Measurements from ENCODE around the gene CACNG4. TPM values are rescaled to one million over a fixed set of nuclear protein-coding genes. Genes with fewer than 3 reads are reported as not detected.

CACNG4 gene
- total and polyA plus RNA-seq, 9 of the 15 experiments (the other 6 are each of a cell fraction or from before 2014, with no cell fraction given): 0.07 TPM; not detected in 8

DNA sequence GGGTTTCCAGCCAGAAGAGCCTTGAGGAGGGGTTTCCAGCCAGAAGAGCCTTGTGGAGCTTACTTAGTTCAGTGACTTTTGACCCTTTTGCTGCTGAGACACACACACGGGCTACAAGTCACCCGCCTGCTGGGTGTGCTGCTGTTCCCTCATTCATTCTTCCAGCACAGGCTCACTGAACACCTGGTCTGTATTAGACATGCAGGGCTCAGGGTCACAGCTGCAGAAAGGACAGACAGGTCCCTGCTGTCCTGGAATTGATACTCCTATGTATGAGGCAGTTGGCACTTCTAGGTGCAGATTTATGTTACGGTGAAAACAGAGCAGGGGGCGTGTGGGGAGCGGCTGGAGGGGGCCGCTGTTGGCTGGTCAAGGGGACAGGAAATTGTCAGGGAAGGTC lies 6.8 kb downstream of the CACNG4 start:
- H3K27me3 ChIP-seq (ENCODE audit: control insufficient read depth in 2 of 2, insufficient read depth in 2 of 2, low read length in 2 of 2): peaks cover 17 to 59% of the 10 kb centered on the region in 2 experiments
- in situ Hi-C loops (cut with MboI) (no loop called here), intact Hi-C loops (cut with micrococcal nuclease) (no loop called here)
- no peak overlapping the region for H3K9ac ChIP-seq (ENCODE audit: insufficient read depth in 1 of 2, low read depth in 2 of 2, low read length in 2 of 2)
- H3K79me2 ChIP-seq (ENCODE audit: control insufficient read depth, insufficient read depth, low read length): no peaks in the 10 kb centered on the region
- WGBS (ENCODE audit: insufficient coverage, low coverage, missing lambda C conversion rate): 1% methylated on average over 6 of the region's 6 CpGs
- no TSS peak for BruUV-seq (replicated peaks)
- no peak overlapping the region for H2AFZ ChIP-seq (ENCODE audit: low read depth, low read length)
- 0 out of 2 replicates have a peak, but pooled peaks cover 7% of the 10 kb centered on the region for H4K20me1 ChIP-seq (replicated peaks; ENCODE audit: control insufficient read depth, insufficient read depth, low read length)
- ChIA-PET CTCF (ENCODE audit: low intra/inter-chr PET ratio) (no interaction called here), POLR2A (interaction anchor here (1.1 kb wide), 1 partner anchor 11 kb away, joined by 5 read pairs; no protein-coding TSS in a partner anchor)
- no peaks in the 10 kb centered on the region for H3K9me3 ChIP-seq (replicated peaks; ENCODE audit: control insufficient read depth, insufficient read depth, low read depth, low read length)
- FAIRE-seq: no peak
- DNase-seq (ENCODE audit: extremely low read depth in 1 of 4, low spot score in 3 of 4): no peak
- H3K9me1 ChIP-seq (ENCODE audit: control insufficient read depth, insufficient read depth, low read length): no peaks in the 10 kb centered on the region
- no peak for ATAC-seq
- no peak for TF ChIP-seq MEIS2 (IDR thresholded peaks at IDR 0.05; ENCODE audit: partially characterized antibody)
- no peak for TF ChIP-seq KLF16 (IDR thresholded peaks at IDR 0.05)
- TF ChIP-seq RFX7 (CRISPR knock-in tag; IDR thresholded peaks at IDR 0.05): no peak
- TF ChIP-seq ASH1L (IDR thresholded peaks at IDR 0.05; ENCODE audit: borderline replicate concordance, low read depth, partially characterized antibody): no peak
- no peak for TF ChIP-seq C11orf30 (IDR thresholded peaks at IDR 0.05; ENCODE audit: low read depth)
- no peak for TF ChIP-seq LEF1 (IDR thresholded peaks at IDR 0.05)
- TF ChIP-seq FOXJ2 (tag; IDR thresholded peaks at IDR 0.05): no peak
- TF ChIP-seq, protein P1, sequence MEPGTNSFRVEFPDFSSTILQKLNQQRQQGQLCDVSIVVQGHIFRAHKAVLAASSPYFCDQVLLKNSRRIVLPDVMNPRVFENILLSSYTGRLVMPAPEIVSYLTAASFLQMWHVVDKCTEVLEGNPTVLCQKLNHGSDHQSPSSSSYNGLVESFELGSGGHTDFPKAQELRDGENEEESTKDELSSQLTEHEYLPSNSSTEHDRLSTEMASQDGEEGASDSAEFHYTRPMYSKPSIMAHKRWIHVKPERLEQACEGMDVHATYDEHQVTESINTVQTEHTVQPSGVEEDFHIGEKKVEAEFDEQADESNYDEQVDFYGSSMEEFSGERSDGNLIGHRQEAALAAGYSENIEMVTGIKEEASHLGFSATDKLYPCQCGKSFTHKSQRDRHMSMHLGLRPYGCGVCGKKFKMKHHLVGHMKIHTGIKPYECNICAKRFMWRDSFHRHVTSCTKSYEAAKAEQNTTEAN (CRISPR knock-in tag; IDR thresholded peaks at IDR 0.05): no peak
- no peak for TF ChIP-seq MED1 (CRISPR knock-in tag; IDR thresholded peaks at IDR 0.05; ENCODE audit: borderline replicate concordance)
- TF ChIP-seq TCFL5 (CRISPR knock-in tag; conservative IDR thresholded peaks at IDR 0.05): no peak
- TF ChIP-seq, protein P2, sequence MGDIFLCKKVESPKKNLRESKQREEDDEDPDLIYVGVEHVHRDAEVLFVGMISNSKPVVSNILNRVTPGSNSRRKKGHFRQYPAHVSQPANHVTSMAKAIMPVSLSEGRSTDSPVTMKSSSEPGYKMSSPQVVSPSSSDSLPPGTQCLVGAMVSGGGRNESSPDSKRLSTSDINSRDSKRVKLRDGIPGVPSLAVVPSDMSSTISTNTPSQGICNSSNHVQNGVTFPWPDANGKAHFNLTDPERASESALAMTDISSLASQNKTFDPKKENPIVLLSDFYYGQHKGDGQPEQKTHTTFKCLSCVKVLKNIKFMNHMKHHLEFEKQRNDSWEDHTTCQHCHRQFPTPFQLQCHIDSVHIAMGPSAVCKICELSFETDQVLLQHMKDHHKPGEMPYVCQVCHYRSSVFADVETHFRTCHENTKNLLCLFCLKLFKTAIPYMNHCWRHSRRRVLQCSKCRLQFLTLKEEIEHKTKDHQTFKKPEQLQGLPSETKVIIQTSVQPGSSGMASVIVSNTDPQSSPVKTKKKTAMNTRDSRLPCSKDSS (IDR thresholded peaks at IDR 0.05; ENCODE audit: low read depth, partially characterized antibody): no peak
- no peak for TF ChIP-seq FOXP1 (CRISPR knock-in tag; IDR thresholded peaks at IDR 0.05)
- no peak for TF ChIP-seq ZNF445 (CRISPR knock-in tag; IDR thresholded peaks at IDR 0.05; ENCODE audit: low read depth)
- no peak for TF ChIP-seq SMARCC2 (IDR thresholded peaks at IDR 0.05; ENCODE audit: low read depth)
- H3K36me3 ChIP-seq (ENCODE audit: control insufficient read depth, insufficient read depth, low read length): no peaks in the 10 kb centered on the region
- H3K4me2 ChIP-seq (ENCODE audit: insufficient read depth, low read length): no peak overlapping the region
- no peak overlapping the region for H3K27ac ChIP-seq (ENCODE audit: extremely low read depth, low read depth, low read length)
- no peak overlapping the region for H3K4me3 ChIP-seq
- no peaks in the 10 kb centered on the region for H3K4me1 ChIP-seq (replicated peaks in 1 of 2; ENCODE audit: control insufficient read depth in 2 of 2, insufficient read depth in 2 of 2, low read length in 2 of 2)

All from K562 (cell line).